ENCODE data around the gene GLI2. TPM values are rescaled to one million over a fixed set of nuclear protein-coding genes. Genes with fewer than 3 reads are reported as not detected.

Gene GLI2
- total RNA-seq, 2 donors from 2014 or later: 17.0 to 24.2 TPM

DNA sequence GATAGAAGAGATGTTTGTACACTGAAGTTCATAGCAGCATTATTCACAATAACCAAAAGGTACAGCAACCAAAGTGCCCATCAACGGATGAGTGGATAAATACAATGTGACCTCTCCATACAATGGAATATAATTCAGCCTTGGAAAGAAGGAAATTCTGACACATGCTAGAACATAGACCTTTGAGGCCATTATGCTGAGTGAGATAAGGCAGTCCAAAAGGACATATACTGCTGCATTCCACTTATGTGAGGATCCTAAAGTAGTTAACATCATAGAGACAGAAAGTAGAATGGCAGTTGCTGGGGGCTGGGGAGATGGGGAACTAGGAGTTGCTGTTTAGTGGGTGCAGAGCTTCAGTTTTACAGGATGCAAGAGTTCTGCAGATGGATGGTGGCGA, 38.2 kb upstream of the GLI2 start:
- Histone ChIP-seq H3K9ac (ENCODE audit: extremely low read depth, low read length, poor library complexity, severe bottlenecking) (no peak overlapping the region), H3K27ac (ENCODE audit: low read depth, low read length) (no peak overlapping the region), H3K9me3 (ENCODE audit: control insufficient read depth, low read length) (no peaks in the 10 kb centered on the region), H3K4me1 (ENCODE audit: control insufficient read depth, insufficient read depth, low read length) (no peaks in the 10 kb centered on the region), H3K27me3 (ENCODE audit: control insufficient read depth, insufficient read depth, low read length, poor library complexity, severe bottlenecking) (peaks cover 21% of the 10 kb centered on the region), H3K4me3 (ENCODE audit: low read length) (no peak overlapping the region), H3K36me3 (ENCODE audit: control insufficient read depth, insufficient read depth, low read length) (no peaks in the 10 kb centered on the region)
- peaks cover 31% of the 10 kb centered on the region for H3K27me3 Mint-ChIP-seq (ENCODE audit: insufficient read depth)
- no peaks in the 10 kb centered on the region for H3K9me3 Mint-ChIP-seq
- peaks cover 15% of the 10 kb centered on the region for H3K4me1 Mint-ChIP-seq
- no peak overlapping the region for H3K27ac Mint-ChIP-seq
- no peak for DNase-seq
- WGBS, 2 experiments (ENCODE audit: insufficient coverage in 1 of 2, insufficient read length in 1 of 2): 92 to 93% methylated on average over 2 of the region's 2 CpGs
- H3K4me3 Mint-ChIP-seq: no peak overlapping the region
- TF ChIP-seq, protein P1, sequence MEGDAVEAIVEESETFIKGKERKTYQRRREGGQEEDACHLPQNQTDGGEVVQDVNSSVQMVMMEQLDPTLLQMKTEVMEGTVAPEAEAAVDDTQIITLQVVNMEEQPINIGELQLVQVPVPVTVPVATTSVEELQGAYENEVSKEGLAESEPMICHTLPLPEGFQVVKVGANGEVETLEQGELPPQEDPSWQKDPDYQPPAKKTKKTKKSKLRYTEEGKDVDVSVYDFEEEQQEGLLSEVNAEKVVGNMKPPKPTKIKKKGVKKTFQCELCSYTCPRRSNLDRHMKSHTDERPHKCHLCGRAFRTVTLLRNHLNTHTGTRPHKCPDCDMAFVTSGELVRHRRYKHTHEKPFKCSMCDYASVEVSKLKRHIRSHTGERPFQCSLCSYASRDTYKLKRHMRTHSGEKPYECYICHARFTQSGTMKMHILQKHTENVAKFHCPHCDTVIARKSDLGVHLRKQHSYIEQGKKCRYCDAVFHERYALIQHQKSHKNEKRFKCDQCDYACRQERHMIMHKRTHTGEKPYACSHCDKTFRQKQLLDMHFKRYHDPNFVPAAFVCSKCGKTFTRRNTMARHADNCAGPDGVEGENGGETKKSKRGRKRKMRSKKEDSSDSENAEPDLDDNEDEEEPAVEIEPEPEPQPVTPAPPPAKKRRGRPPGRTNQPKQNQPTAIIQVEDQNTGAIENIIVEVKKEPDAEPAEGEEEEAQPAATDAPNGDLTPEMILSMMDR (conservative IDR thresholded peaks at IDR 0.05): no peak
- no peaks in the 10 kb centered on the region for H3K36me3 Mint-ChIP-seq (ENCODE audit: low read depth)

- Histone ChIP-seq H3K36me3 (ENCODE audit: control insufficient read depth, insufficient read depth, low read length) (no peaks in the 10 kb centered on the region), H3K4me3 (ENCODE audit: low read length) (no peak overlapping the region), H3K27ac (ENCODE audit: low read depth, low read length) (no peak overlapping the region), H3K27me3 (ENCODE audit: control insufficient read depth, insufficient read depth, low read length, poor library complexity, severe bottlenecking) (peaks cover 20% of the 10 kb centered on the region), H3K9me3 (ENCODE audit: control insufficient read depth, low read length) (no peaks in the 10 kb centered on the region), H3K9ac (ENCODE audit: extremely low read depth, low read length, poor library complexity, severe bottlenecking) (no peak overlapping the region), H3K4me1 (ENCODE audit: control insufficient read depth, insufficient read depth, low read length) (no peaks in the 10 kb centered on the region)
- peak; percentile 70 for DNase-seq
- H3K36me3 Mint-ChIP-seq (ENCODE audit: low read depth): no peaks in the 10 kb centered on the region
- TF ChIP-seq, protein P1 (conservative IDR thresholded peaks at IDR 0.05): no peak
- H3K4me3 Mint-ChIP-seq: no peak overlapping the region
- H3K4me1 Mint-ChIP-seq: peaks cover 24% of the 10 kb centered on the region
- H3K27ac Mint-ChIP-seq: no peak overlapping the region
- no peaks in the 10 kb centered on the region for H3K9me3 Mint-ChIP-seq
- WGBS, 2 experiments (ENCODE audit: insufficient coverage in 1 of 2, insufficient read length in 1 of 2): 75 to 85% methylated on average over 3 of the region's 3 CpGs
- peaks cover 22% of the 10 kb centered on the region for H3K27me3 Mint-ChIP-seq (ENCODE audit: insufficient read depth)
Measured at GRCh38 chr2:120699292-120699691, 36.4 kb upstream of the GLI2 start.

GRCh38 chr2:120700659-120701058, 35.0 kb upstream of the GLI2 start:
- no peak overlapping the region for H3K4me3 ChIP-seq (ENCODE audit: low read length)
- no peak overlapping the region for H3K27ac Mint-ChIP-seq
- peaks cover 7% of the 10 kb centered on the region for H3K4me1 ChIP-seq (ENCODE audit: control insufficient read depth, insufficient read depth, low read length)
- H3K36me3 ChIP-seq (ENCODE audit: control insufficient read depth, insufficient read depth, low read length): no peaks in the 10 kb centered on the region
- H3K27ac ChIP-seq (ENCODE audit: low read depth, low read length): no peak overlapping the region
- H3K9me3 ChIP-seq (ENCODE audit: control insufficient read depth, low read length): no peaks in the 10 kb centered on the region
- H3K27me3 Mint-ChIP-seq (ENCODE audit: insufficient read depth): peaks cover 16% of the 10 kb centered on the region
- TF ChIP-seq, protein P1 (conservative IDR thresholded peaks at IDR 0.05): no peak
- peaks cover 14% of the 10 kb centered on the region for H3K27me3 ChIP-seq (ENCODE audit: control insufficient read depth, insufficient read depth, low read length, poor library complexity, severe bottlenecking)
- no peak overlapping the region for H3K9ac ChIP-seq (ENCODE audit: extremely low read depth, low read length, poor library complexity, severe bottlenecking)
- 84 to 92% methylated on average over 2 to 4 of the region's 4 CpGs for WGBS, 2 experiments (ENCODE audit: insufficient coverage in 1 of 2, insufficient read length in 1 of 2)
- H3K9me3 Mint-ChIP-seq: no peaks in the 10 kb centered on the region
- no peaks in the 10 kb centered on the region for H3K36me3 Mint-ChIP-seq (ENCODE audit: low read depth)
- H3K4me3 Mint-ChIP-seq: no peak overlapping the region
- no peak for DNase-seq
- H3K4me1 Mint-ChIP-seq: peaks cover 30% of the 10 kb centered on the region
